BE2C (cell line): ENCODE measurements around the gene MYRIP.
A peak's percentile ranks its signal among the peaks of the same experiment; 100 is the strongest.

Experiments
- DNase-seq: peaks from one replicate; pipeline ENCODE4 v3.0.0-alpha.2; 2020
- H3K27me3 ChIP-seq: fragments of 250-450 bp; sonication (Bioruptor Pico); 2 replicates; pipeline ENCODE4 v1.5.1; 2020; ENCODE audit warnings: mild to moderate bottlenecking
- H3K36me3 ChIP-seq: fragments of 250-450 bp; sonication (Bioruptor Pico); 2 replicates; pipeline ENCODE4 v1.5.1; 2020; ENCODE audit warnings: mild to moderate bottlenecking
- H3K4me1 ChIP-seq: fragments of 250-450 bp; sonication (Bioruptor Pico); 2 replicates; pipeline ENCODE4 v1.5.1; 2020
- H3K4me3 ChIP-seq: 2 replicates; pipeline ENCODE4 v1.5.1; 2011; ENCODE audit warnings: low read depth, low read length
- H3K9me3 ChIP-seq: fragments of 250-450 bp; sonication (Bioruptor Pico); 2 replicates; pipeline ENCODE4 v1.5.1; 2020
- TF ChIP-seq, protein P1 (sequence below): IDR thresholded peaks from 2 replicates; pipeline ENCODE4 v1.5.1; 2012; ENCODE audit warnings: mild to moderate bottlenecking, low read depth, low read length

Gene MYRIP

DNA sequence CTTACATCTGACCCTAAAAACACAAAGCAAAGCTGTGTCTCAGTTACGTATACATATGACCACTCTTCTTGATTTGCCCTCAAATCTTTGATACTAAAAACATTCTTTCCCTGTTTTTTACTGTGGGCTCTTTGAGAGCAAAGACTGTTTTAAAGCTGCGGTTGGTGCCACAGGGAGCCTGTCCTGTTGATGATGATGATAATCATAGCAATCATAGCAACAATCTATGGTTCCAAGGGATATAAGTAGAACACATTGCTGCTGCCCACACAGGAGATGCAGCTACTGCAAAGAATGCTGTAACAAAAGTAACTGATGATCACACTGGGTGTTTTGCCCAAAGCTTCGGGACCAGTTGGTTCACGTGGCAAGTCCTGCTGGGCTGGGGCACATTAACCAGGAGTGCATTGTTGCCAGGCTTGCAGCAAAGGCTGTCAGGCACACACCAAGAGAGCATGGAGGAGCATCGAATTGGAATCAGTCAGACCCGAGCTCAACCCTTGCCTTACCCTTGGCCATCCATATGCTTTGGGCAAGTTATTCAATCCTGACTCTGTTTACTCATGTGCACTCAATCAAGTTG is 368.7 kb downstream of the MYRIP start:
- Histone ChIP-seq H3K4me3 (no peak overlapping the region), H3K9me3 (no peaks in the 10 kb centered on the region), H3K36me3 (no peaks in the 10 kb centered on the region), H3K27me3 (no peaks in the 10 kb centered on the region), H3K4me1 (no peaks in the 10 kb centered on the region)
- DNase-seq, result no peak
- TF ChIP-seq, protein P1, sequence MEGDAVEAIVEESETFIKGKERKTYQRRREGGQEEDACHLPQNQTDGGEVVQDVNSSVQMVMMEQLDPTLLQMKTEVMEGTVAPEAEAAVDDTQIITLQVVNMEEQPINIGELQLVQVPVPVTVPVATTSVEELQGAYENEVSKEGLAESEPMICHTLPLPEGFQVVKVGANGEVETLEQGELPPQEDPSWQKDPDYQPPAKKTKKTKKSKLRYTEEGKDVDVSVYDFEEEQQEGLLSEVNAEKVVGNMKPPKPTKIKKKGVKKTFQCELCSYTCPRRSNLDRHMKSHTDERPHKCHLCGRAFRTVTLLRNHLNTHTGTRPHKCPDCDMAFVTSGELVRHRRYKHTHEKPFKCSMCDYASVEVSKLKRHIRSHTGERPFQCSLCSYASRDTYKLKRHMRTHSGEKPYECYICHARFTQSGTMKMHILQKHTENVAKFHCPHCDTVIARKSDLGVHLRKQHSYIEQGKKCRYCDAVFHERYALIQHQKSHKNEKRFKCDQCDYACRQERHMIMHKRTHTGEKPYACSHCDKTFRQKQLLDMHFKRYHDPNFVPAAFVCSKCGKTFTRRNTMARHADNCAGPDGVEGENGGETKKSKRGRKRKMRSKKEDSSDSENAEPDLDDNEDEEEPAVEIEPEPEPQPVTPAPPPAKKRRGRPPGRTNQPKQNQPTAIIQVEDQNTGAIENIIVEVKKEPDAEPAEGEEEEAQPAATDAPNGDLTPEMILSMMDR, result no peak

DNA sequence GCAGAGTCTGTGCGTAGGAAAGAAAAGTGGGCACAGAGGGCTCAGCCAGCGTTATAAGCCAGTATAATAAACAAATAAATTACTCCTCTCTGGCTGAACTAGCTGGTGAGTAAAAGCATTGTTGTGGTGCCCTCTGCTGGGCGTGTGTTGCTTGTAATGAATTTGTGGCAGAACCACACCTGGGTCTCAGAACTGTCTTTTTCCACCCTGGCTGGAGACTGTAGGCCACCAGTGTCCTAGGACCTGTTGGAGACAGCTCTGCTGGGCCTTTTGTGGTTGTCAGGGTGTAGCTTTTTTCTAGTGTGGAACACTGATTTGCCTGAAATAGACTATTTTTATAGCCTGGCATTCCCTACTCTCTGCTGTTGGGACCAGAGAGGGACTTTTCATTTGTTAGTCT is 369.6 kb downstream of the MYRIP start:
- no peaks in the 10 kb centered on the region for H3K36me3 ChIP-seq
- H3K4me3 ChIP-seq, result no peak overlapping the region
- no peaks in the 10 kb centered on the region for H3K4me1 ChIP-seq
- H3K27me3 ChIP-seq, result no peaks in the 10 kb centered on the region
- DNase-seq, result peak; percentile 71
- H3K9me3 ChIP-seq, result no peaks in the 10 kb centered on the region
- TF ChIP-seq, protein P1, result peak; percentile 63

DNA sequence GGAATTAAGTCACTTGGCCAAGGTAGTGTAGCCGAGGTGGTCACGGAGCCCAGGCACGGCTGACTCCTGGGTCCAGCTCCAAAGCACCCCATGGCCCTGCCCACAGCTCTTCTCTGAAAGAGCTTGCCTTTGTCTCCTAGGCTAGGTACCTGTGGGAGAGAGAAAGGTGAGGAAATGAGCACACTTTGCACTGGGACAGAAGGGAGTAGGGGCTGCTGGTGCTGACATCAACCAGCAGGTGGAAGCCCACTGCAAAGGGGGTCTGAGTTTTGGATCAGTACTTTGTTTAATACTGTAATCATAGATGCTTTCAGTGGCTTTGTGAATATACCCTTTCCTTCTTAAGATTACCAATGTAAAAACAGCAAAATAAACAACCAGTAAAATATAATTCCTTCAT is 371.8 kb downstream of the MYRIP start:
- no peak for DNase-seq
- no peaks in the 10 kb centered on the region for H3K9me3 ChIP-seq
- no peaks in the 10 kb centered on the region for H3K4me1 ChIP-seq
- H3K4me3 ChIP-seq, result no peak overlapping the region
- TF ChIP-seq, protein P1, result no peak
- H3K27me3 ChIP-seq, result no peaks in the 10 kb centered on the region
- H3K36me3 ChIP-seq, result no peaks in the 10 kb centered on the region

DNA sequence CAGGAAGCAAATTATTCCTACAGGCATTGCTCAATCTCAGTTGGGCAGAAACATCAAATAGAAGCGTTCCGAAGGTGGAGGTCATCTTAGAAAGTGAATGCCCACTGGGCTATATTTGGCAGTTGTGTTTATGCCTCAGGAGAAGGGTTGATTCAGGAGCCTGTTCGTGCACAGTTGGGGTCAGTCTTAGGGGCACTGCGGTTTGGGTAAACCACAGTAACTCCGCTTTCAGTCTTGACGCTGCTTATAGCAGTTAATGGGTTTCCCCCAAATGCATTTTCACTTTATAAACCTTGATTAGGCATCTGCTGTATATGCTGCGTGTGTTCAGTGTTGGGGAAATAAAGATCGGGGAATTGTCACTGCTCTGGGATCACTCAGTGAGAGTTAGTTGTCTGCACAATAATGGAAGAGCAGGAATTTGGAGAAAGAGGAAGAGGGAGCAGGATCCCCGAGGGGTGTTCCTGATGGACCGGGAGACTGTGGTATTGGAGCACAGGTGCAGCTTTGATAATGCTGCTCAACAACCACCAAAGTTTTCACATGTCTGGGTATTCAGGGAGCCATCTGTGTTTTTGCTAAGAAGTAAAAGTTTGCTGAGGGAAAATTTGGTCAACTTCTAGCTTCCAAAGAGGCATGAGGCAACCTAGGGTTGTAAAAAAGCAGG is 375.8 kb downstream of the MYRIP start:
- Histone ChIP-seq H3K4me3 (no peak overlapping the region), H3K27me3 (no peaks in the 10 kb centered on the region), H3K4me1 (no peaks in the 10 kb centered on the region), H3K9me3 (no peaks in the 10 kb centered on the region), H3K36me3 (no peaks in the 10 kb centered on the region)
- TF ChIP-seq, protein P1, result no peak
- DNase-seq, result no peak

DNA sequence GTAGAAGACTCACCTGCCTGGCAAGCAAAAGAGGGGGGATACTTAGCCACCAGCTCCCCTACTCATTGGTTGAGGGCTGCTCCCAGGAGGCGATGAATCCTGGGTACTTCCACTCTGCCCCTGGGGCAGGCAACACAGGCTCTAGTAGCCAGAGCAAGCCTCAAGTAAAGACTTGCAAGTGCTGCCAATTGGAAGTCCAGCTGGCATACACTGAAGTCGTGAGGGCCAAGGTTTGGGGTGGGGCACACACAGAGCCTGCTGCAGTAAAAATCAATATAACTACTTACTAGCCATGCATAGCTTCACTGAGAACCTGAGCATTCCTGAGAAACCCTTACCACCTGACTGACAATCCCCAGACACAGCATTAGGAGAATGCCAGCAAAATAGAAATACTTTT is 377.1 kb downstream of the MYRIP start:
- DNase-seq, result no peak
- Histone ChIP-seq H3K4me1 (no peaks in the 10 kb centered on the region), H3K4me3 (no peak overlapping the region), H3K36me3 (no peaks in the 10 kb centered on the region), H3K27me3 (no peaks in the 10 kb centered on the region), H3K9me3 (no peaks in the 10 kb centered on the region)
- TF ChIP-seq, protein P1, result no peak

DNA sequence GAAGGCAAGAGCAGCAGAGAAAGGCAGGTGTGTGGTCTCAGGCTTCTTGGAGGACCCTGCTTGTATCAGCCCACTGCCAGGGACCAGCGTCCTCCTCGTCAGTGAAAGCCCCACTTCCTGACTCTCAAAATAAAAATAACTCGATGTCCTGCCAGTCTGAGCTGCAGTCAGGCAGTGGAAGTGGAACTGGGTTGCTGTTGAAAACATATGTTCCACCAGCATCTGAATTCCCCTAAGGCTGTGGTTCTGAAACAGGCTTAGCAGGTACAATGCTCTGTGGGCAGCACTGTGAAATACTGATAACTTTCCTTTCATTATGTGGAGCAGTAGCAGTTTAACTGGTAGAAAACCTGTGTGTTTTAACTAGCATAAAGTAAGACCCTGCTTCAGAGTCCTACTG is 378.5 kb downstream of the MYRIP start:
- no peaks in the 10 kb centered on the region for H3K9me3 ChIP-seq
- no peaks in the 10 kb centered on the region for H3K4me1 ChIP-seq
- DNase-seq, result no peak
- no peak overlapping the region for H3K4me3 ChIP-seq
- H3K27me3 ChIP-seq, result no peaks in the 10 kb centered on the region
- TF ChIP-seq, protein P1, result no peak
- no peaks in the 10 kb centered on the region for H3K36me3 ChIP-seq
